SKM-1 (cell line): ENCODE measurements around the gene PCNX1.
"Not testable (repeated sequence)": the region's sequence is repeated elsewhere in the genome, so short reads cannot be mapped to it uniquely, and the experiment has no call there.

ENCODE experiments used
- DNase-seq: peaks from one replicate; lab custom pipeline; 2025; ENCODE audit not compliant: unreplicated experiment; lab: John Stamatoyannopoulos, UW

The PCNX1 gene

DNA sequence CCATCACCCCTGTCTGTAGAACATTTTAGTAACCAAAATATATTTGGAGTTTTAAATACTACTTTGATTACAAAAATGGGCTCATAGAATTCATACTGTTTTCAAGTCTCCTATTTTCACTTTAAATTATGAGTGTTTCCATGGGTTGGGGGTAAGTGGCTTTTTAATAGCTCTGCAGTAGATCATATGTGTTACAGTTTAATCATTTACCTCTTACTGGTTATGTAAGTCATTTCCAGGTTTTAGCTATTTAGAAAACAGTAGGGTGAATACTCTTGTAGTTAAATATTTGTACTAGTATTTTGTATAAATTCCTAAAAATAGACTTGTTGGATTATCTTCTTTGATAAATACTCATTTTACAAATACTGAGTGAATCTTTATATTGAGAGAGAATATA lies 8.2 kb downstream of the PCNX1 start:
- no peak for DNase-seq

DNA sequence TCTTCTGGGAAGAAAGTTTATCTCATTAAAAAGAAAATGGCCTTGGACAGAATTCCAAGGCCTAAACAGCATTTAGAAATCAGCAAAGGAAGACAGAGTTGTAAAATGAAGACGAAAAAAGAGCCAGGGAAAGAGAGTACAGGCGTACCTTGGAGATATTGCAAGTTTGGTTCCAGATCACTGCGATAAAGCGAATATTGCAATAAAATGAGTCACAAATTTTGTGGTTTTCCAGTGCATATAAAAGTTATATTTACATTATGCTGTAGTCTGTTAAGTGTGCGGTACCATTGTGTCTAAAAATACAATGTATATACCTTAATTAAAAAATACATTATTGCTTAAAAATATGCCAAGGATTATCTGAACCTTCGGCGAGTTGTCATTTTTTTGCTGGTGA lies 9.0 kb downstream of the PCNX1 start:
- no peak for DNase-seq

DNA sequence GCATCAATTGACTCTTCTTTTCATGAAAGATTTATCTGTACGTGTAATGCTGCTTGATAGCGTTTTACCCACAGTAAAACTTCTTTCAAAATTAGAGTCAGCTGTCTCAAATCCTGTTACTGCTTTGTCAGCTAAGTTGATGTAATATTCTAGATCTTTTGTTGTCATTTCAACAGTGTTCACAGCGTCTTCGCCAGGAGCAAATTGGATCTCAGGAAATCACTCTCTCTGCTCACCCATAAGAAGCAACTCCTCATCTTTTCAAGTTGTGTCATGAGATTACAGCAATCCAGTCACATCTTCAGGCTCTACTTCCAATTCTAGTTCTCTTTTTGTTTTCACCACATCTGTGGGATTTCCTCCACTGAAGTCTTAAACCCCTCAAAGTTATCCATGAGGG lies 9.5 kb downstream of the PCNX1 start:
- no peak for DNase-seq

DNA sequence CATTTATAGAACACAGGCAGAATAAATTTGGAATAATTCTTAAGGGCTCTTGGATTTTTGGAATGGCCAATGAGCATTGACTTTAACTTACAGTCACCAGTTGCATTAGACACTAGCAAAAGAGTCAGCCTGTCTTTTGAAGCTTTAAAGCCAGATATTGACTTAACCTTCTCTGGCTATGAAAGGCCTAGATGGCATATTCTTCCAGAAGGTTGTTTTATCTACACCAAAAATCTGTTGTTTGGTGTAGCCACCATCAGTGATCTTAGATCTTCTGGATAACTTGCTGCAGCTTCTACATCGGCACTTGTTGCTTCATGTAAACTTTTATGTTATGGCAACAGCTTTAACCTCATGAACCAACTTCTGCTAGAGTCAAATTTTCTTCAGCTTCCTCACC lies 10.4 kb downstream of the PCNX1 start:
- no peak for DNase-seq

DNA sequence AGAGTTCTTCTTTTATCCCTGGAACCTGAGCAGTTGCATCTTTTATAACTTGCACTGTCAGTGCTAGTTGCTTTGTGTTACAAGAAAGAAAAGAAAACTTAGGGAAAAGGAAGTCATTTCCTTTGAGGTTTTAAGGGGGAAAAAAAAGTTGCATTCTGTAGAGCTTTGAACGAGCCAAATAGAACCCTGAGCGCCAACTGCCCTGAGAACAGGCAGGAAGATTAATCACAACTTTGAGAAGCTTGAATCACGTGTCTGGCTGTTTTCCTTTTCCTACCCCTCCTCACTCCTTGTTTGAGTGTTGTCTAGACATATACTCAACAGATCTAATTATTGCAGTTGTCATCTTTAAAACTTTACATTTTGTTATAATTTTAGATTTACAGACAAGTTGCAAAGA lies 12.5 kb downstream of the PCNX1 start:
- no peak for DNase-seq

DNA sequence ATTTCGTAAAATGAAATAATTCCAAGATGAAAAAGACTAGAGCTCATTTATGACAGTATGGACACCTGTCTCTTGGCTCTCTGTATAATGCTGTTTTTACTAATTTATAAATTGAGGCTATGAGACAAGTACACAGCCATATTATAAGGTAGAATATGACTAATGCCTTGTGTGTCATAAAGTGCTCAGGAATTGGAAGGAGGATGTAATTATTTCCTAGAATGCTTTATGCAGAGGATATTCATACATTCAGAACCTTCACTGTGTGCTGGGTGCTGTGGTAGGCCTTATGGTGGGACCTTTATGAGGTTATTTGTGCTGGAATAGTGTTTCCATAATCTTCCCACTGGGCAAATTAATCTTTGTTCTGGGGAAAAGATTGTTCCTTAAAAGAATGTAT lies 13.3 kb downstream of the PCNX1 start:
- no peak for DNase-seq

DNA sequence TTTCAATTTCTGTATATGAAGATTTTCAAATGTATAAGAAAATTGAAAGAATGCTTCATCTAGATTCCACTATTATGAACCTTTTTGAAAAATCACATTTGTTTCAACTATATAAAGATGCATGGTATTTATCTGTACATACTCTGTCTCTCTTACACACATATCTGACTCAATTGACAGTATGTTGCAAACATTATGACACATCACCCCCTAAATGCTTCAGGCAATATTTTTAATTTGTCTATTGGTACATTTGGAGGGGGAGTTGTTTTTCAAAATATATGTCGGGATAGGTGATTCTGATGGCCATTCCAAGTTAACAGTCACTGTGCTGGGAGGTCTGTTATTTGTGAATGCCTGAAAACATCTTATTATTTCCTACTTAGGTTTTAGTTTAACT lies 14.4 kb downstream of the PCNX1 start:
- DNase-seq = no peak

DNA sequence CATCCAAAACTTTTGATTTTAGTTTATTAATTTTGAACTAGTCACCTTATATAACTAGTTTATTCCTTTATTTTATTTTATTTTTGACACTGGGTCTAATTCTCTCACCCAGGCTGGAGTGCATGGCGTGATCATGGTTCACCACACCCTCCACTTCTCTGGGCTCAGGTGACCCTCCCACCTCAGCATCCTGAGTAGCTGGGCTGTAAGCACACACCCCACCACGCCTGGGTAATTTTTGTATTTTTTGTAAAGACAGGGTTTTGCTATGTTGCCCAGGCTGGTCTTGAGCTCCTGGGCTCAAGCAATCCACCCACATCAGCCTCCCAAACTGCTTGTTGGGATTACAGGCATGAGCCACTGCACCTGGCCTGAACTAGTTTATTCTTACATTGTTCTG lies 17.3 kb downstream of the PCNX1 start:
- DNase-seq = no peak

DNA sequence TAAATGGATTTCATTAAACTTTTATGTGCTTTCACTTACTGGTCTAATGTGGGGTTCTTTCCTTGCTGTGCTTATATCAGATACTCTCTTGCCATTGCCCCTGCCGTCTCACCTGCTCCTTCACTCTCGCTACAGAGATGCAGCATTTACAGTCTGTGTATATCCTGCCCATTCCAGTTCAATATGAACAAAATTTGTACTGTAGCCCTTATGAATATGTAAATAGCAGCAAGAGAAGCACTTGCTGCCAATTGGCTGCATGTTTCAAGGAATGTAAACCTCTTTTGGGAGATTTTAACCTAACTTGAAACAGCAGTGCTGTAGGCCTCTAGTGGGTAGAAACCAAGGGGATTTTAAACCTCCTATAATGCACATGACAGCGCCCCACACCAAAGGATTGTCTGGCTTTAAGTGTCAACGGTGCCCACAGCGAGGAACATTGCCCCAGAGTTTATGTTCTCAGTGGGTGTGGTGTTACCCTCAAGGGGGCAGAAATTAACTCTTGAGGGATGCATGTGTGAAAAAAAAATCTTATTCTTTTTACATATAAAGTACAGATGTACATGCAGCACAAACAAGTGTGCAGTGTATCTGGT lies 19.1 kb downstream of the PCNX1 start:
- DNase-seq = no peak

DNA sequence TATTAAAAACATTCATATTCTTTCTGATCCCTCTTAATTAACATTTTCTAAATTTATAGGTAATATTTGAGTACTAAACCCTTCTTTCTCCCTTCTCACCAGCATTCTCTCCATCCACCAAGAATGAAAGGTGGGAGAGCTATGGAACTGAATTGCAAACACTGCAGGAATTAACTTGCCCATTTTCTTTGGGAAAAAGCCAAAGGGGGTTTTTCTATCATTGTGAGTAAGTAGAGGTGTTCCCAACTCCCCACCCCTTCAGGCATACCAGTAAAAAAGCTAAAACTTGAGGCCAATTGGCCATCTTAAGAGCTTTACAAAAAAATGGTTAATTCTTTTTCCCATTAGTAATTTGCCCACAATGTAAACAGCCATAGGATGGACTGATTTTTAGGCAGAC lies 23.7 kb downstream of the PCNX1 start:
- DNase-seq = no peak

DNA sequence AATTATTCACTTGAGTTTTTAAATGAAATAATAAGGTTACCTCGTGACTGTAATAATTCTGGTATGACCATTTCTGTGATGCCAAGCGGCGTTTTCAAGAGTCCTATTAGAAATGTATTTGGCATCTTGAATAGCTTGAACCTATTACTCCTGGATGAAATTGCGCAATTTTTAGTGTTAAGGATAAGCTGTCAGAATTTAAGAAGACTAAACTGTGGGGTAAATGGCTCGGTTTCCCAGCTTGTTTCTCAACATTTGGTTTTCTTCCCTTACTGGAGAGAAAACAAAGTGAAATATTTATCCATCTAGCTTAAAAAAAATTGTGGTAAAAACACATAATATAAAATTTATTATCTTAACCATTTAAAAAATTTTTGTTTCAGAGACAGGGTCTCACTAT lies 26.8 kb downstream of the PCNX1 start:
- DNase-seq = no peak

DNA sequence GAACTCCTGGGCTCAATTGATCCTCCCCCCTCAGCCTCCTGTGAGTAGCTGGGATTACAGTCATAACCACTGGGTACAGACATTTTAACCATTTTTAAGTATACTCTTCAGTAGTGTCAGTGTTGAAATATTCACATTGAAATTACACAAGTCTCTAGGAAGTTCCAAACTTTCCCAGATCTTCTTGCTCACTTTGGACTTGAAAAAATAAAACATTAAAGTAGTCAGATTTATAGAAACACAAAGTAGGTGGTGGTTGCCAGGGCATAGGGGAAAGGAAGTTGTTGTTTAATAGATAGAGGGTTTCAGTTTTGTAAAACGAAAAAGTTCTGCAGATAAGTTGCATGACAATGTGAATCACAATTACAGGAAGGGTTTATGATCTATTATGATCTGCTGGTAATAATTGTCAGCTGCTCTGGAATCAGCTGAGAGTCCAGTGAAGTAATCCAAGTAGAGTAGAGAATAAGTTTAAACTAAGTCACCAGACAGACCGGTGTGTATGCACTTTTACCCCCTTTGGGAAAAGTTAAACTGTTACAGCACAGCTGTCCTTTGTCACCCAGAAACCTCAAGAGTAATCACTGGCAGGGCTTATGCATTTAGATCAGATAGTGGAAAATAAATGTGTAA lies 27.4 kb downstream of the PCNX1 start:
- no peak for DNase-seq

DNA sequence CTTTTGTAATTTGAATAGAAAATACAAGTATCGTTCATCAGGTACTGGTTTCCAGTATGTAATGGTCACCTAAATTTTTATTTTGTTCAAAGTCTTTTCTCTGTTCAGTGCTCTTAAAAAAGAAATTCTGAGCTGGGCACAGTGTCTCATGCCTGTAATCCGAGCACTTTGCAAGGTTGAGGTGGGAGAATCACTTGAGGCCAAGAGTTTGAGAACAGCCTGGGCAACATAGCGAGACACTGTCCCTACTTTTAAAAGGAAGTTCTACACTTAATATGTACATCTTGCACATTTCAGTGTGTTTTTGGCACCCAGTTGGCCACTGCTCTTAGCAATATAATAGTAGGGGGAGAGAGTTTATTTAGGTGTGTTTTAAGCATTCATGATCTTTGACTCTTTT lies 27.9 kb downstream of the PCNX1 start:
- no peak for DNase-seq

DNA sequence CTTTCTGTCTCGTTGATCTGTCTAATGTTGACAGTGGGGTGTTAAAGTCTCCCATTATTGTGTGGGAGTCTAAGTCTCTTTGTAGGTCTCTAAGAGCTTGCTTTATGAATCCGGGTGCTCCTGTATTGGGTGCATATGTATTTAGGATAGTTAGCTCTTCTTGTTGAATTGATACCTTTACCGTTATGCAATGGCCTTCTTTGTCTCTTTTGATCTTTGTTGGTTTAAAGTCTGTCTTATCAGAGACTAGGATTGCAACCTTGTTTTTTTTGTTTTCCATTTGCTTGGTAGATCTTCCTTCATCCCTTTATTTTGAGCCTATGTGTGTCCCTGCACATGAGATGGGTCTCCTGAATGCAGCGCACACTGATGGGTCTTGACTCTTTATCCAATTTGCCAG lies 32.4 kb downstream of the PCNX1 start:
- not testable (repeated sequence) for DNase-seq

DNA sequence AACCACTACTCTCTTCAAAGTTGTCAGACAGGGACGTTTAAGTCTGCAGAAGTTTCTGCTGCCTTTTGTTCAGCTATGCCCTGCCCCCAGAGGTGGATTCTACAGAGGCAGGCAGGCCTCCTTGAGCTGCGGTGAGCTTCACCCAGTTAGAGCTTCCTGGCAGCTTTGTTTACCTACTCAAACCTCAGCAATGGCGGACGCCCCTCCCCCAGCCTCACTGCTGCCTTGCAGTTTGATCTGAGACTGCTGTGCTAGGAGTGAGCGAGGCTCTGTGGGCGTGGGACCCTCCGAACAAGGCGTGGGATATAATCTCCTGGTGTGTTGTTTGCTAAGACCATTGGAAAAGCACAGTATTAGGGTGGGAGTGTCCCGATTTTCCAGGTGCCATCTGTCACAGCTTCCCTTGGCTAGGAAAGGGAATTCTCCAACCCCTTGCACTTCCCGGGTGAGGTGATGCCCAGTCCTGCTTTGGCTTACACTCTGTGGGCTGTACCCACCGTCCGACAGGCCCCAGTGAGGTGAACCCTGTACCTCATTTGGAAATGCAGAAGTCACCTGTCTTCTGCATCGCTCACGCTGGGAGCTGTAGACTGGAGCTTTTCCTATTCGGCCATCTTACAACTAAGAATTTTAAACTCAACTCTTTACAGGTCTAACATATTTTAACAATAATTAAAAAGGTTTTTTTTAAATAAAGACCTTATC lies 34.5 kb downstream of the PCNX1 start:
- not testable (repeated sequence) for DNase-seq

DNA sequence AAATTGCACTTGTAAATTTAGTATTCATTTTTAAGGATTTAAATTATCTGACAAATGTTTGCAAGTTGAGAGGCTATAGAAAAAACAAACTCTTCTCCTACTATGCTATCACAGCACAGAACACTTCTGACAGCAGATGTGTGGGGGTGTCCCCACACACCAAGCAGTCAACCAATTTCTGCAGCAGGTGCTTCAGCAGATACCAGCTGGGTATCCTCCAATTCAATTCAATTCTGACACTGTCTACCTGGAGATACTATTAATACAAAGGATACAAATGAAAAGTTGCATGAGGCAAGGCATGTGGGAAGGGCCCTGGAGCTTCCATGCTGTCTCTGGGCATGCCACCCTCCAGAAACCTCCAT lies 35.1 kb downstream of the PCNX1 start:
- no peak for DNase-seq

DNA sequence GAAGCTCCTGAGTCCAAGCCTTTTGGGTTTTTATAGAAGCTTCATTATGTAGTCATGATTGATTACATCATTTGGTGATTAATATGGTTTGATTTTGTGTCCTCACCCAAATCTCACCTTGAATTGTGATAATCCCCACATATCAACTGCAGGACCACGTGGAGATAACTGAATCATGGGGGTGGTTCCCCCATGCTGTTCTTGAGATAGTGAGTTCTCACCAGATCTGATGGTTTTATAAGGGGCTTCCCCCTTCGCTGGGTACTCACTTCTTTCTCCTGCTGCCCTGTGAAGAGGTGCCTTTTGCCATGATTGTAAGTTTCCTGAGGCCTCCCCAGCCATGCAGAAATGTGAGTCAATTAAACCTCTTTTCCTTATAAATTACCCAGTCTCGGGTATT lies 35.5 kb downstream of the PCNX1 start:
- not testable (repeated sequence) for DNase-seq

DNA sequence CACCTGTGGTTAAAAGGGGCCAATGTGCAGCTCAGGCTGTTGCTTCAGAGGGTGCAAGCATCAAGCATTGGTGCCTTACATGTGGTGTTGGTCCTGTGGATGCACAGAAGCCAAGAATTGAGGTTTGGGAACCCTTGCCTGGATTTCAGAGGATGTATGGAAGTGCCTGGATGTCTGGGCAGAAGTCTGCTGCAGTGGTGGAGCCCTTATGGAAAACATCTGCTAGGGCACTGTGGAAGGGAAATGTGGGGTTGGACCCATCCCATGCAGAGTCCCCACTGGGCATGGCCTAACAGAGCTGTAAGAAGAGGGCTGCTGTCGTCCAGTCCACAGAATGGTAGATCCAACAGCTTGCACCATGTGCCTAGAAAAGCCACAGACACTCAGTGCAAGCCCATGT lies 36.6 kb downstream of the PCNX1 start:
- no peak for DNase-seq

DNA sequence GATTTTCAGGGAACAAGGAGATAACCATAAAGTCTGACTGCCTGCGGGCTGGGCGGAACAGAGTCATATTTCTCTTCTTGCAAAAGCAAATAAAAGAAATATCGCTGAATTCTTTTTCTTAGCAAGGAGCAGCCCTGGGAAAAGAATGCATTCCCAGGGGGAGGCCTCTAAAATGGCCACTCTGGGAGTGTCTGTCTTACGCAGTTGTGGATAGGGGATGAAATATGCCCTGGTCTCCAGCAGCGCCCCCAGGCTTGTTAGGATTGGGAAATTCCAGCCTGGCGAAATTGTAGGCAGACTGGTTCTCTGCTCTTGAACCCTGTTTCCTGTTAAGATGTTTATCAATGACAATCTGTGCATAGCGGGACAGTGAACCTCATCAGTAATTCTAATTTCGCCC lies 40.5 kb downstream of the PCNX1 start:
- no peak for DNase-seq

DNA sequence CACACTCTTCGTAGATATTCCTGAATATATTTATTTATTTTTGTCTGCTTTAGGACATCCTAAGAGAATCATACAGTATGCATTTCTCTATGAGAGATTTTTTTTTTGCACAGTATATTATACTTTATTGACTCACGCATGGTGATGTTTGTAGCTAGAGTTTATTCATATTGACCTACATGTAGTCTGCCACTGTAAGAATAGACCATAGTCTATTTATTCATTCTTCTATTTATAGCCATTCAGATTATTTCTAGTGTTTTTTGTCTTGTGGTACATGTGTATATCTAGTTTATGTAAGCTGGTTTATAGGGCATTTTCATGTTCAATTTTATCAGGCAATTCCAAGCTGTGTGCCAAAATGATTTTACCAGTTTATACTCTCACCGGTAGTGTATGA lies 45.2 kb downstream of the PCNX1 start:
- DNase-seq = no peak

DNA sequence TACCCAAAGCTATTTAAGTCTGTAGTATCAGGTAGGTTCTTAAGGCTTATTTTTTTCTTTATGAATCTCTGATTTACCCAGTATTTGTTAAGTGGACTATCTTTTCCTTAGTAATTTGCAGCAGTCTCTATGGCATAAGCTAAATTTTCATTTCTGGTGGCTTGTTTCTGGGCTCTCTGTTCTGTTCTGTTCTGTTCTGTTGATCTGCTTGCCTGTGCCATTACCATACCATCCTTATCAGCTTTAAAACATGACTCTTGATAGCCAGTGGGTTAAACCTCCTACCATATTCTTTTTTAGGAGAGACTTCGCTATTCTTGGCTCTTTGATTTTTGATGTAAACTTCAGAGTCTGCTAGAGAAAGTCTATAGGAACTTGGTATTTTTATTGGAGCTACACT lies 46.8 kb downstream of the PCNX1 start:
- DNase-seq = no peak

DNA sequence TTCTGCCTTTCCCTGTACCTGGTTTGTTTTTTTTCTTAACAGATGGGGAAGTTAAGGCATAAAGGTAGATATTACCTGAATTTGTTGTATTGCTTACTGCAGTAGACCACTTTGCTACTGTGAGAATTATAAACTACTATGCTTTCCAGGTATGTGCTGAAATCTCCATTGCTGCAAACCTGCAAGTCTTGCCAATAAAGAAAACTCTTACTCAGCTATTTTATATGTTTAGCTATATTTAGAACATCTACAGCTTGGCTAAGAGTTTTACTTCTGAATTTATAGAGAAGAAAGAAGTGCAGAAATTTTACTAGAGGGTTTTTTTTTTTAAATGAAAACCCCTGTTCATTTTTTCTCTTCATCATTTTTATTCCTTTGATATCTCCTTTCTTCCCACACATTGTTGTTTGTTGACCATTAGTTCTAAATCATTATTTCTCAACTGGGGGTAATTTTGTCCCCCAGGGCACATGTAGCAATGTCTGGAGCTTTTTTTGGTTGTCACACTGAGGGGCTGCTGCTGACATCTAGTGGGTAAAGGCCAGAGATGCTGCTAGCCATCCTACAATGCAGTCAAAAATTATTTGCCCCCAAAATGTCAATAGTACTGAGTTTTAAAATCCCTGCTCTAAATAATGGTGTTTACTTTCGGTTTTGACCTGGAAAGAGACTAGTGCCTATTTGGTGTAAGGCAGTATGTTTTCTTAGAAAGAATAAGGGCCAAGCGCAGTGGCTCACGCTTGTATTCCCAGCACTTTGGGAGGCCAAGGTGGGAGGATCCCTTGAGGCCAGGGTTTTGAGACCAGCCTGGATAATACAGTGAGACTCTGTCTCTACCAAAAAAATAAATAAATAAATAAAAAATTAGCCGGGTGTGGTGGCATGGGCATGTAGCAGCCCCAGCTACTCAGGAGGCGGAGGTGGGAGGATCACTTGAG lies 48.6 kb downstream of the PCNX1 start:
- no peak for DNase-seq
